ENCODE data around the gene GALNS. TPM values are rescaled to one million over a fixed set of nuclear protein-coding genes. Genes with fewer than 3 reads are reported as not detected.

Gene GALNS
- total and polyA plus RNA-seq, 4 donors: 6.8 to 20.6 (median 10.8) TPM

- TF ChIP-seq REST (IDR thresholded peaks at IDR 0.05): no peak
These were observed 21.4 kb downstream of the GALNS start (continued) for GRCh38 chr16:88835383-88835782.

- no peak overlapping the region for H3K27ac ChIP-seq (ENCODE audit: low read depth in 1 of 2, low read length in 2 of 2)
- H3K36me3 ChIP-seq (ENCODE audit: control insufficient read depth in 4 of 4, insufficient read depth in 3 of 4, low read depth in 1 of 4, low read length in 3 of 4): peaks cover 0 to 15% (median 5%) of the 10 kb centered on the region in 4 donors
- no peak for DNase-seq (ENCODE audit: low spot score)
- H3K27me3 ChIP-seq (ENCODE audit: control insufficient read depth in 4 of 4, insufficient read depth in 4 of 4, low read length in 3 of 4): no peaks in the 10 kb centered on the region
- 96% methylated on average over 13 of the region's 13 CpGs for WGBS
- TF ChIP-seq RAD21 (IDR thresholded peaks at IDR 0.05) (no peak), YY1 (IDR thresholded peaks at IDR 0.05) (no peak), JUND (IDR thresholded peaks at IDR 0.05) (no peak), EGR1 (IDR thresholded peaks at IDR 0.05; ENCODE audit: low read depth in 2 of 2) (no peak), FOXA1 (IDR thresholded peaks at IDR 0.05) (no peak), NR2F2 (IDR thresholded peaks at IDR 0.05) (no peak), HNF4A (conservative IDR thresholded peaks at IDR 0.05) (no peak), MAX (IDR thresholded peaks at IDR 0.05) (no peak), GABPA (IDR thresholded peaks at IDR 0.05 in 1 of 2, conservative IDR thresholded peaks at IDR 0.05 in 1 of 2) (no peak), SP1 (IDR thresholded peaks at IDR 0.05) (no peak), ATF3 (IDR thresholded peaks at IDR 0.05) (no peak), FOXA2 (IDR thresholded peaks at IDR 0.05) (no peak)
- no peaks in the 10 kb centered on the region for H3K9me3 ChIP-seq (ENCODE audit: control insufficient read depth in 4 of 4, low read length in 3 of 4)
- H3K9ac ChIP-seq (ENCODE audit: low read depth in 1 of 2, low read length in 2 of 2): no peak overlapping the region
- H3K4me3 ChIP-seq (ENCODE audit: low read depth in 1 of 3, low read length in 3 of 3): no peak overlapping the region
- H3K4me1 ChIP-seq (ENCODE audit: control insufficient read depth in 4 of 4, insufficient read depth in 4 of 4, low read length in 3 of 4): no peaks in the 10 kb centered on the region
These were observed 22.1 kb downstream of the GALNS start for GRCh38 chr16:88834670-88835069.

- H3K9me3 ChIP-seq (ENCODE audit: control insufficient read depth in 4 of 4, low read length in 3 of 4): no peaks in the 10 kb centered on the region
- WGBS: 97% methylated on average over 13 of the region's 13 CpGs
These were observed 23.7 kb downstream of the GALNS start for GRCh38 chr16:88833086-88833485.

More at GRCh38 chr16:88833086-88833485, 23.7 kb downstream of the GALNS start:
- TF ChIP-seq FOXA2 (IDR thresholded peaks at IDR 0.05) (no peak), RXRA (IDR thresholded peaks at IDR 0.05) (no peak), YY1 (IDR thresholded peaks at IDR 0.05) (no peak), TAF1 (conservative IDR thresholded peaks at IDR 0.05) (no peak), REST (IDR thresholded peaks at IDR 0.05) (no peak), RAD21 (IDR thresholded peaks at IDR 0.05) (no peak), SP1 (IDR thresholded peaks at IDR 0.05) (no peak), HNF4G (IDR thresholded peaks at IDR 0.05) (no peak), GABPA (IDR thresholded peaks at IDR 0.05 in 1 of 2, conservative IDR thresholded peaks at IDR 0.05 in 1 of 2) (no peak), MAX (IDR thresholded peaks at IDR 0.05) (no peak)
- Histone ChIP-seq H3K4me3 (ENCODE audit: low read depth in 1 of 3, low read length in 3 of 3) (no peak overlapping the region), H3K27ac (ENCODE audit: low read depth in 1 of 2, low read length in 2 of 2) (no peak overlapping the region), H3K9ac (ENCODE audit: low read depth in 1 of 2, low read length in 2 of 2) (no peak overlapping the region), H3K4me1 (ENCODE audit: control insufficient read depth in 4 of 4, insufficient read depth in 4 of 4, low read length in 3 of 4) (no peaks in the 10 kb centered on the region), H3K36me3 (ENCODE audit: control insufficient read depth in 4 of 4, insufficient read depth in 3 of 4, low read depth in 1 of 4, low read length in 3 of 4) (peaks cover 0 to 13% (median 4%) of the 10 kb centered on the region in 4 donors), H3K27me3 (ENCODE audit: control insufficient read depth in 4 of 4, insufficient read depth in 4 of 4, low read length in 3 of 4) (no peaks in the 10 kb centered on the region)
- DNase-seq (ENCODE audit: low spot score): no peak
